ENCODE results near the gene MRPL51.

GRCh38 chr12:6464531-6464930, 28.5 kb downstream of the MRPL51 start:
- no peak for TF ChIP-seq EZH2 (IDR thresholded peaks at IDR 0.05; ENCODE audit: insufficient read depth, poor library complexity, severe bottlenecking)
- no peak for TF ChIP-seq EZH2phosphoT487 (IDR thresholded peaks at IDR 0.05; ENCODE audit: insufficient read depth, low read depth)
